Fibroblast of skin of left biceps (primary cell): Measurements from ENCODE around the gene PODXL.

Experiments used
- DNase-seq, 2 experiments: peaks; one replicate each; pipeline ENCODE4 v3.0.0-alpha.2; 2013; ENCODE audit warnings: low read depth in 2 of 2

Gene PODXL

GRCh38 chr7:131564640-131565039, 8.2 kb upstream of the PODXL start:
- DNase-seq, result no peak

- no peak for DNase-seq
Measured at GRCh38 chr7:131563918-131564317, 7.5 kb upstream of the PODXL start.

GRCh38 chr7:131562941-131563340, 6.5 kb upstream of the PODXL start:
- no peak for DNase-seq

GRCh38 chr7:131560061-131560460, 3.6 kb upstream of the PODXL start:
- no peak for DNase-seq

GRCh38 chr7:131557652-131558385, 1.4 kb upstream of the PODXL start:
- DNase-seq, result no peak

GRCh38 chr7:131556909-131557651, 652 bp upstream of the PODXL start:
- DNase-seq, result no peak

GRCh38 chr7:131555552-131556052, 826 bp downstream of the PODXL start:
- no peak for DNase-seq

- no peak for DNase-seq
Measured at GRCh38 chr7:131554880-131555516, 1.4 kb downstream of the PODXL start.

GRCh38 chr7:131553931-131554330, 2.5 kb downstream of the PODXL start:
- no peak for DNase-seq

GRCh38 chr7:131552053-131552452, 4.4 kb downstream of the PODXL start:
- no peak for DNase-seq

GRCh38 chr7:131550846-131551245, 5.6 kb downstream of the PODXL start:
- DNase-seq, result no peak

- no peak for DNase-seq
Measured at GRCh38 chr7:131548371-131548770, 8.1 kb downstream of the PODXL start.

GRCh38 chr7:131547589-131547988, 8.8 kb downstream of the PODXL start:
- no peak for DNase-seq

GRCh38 chr7:131546583-131547141, 9.8 kb downstream of the PODXL start:
- no peak for DNase-seq

GRCh38 chr7:131546126-131546525, 10.3 kb downstream of the PODXL start:
- DNase-seq, result no peak

- no peak for DNase-seq
Measured at GRCh38 chr7:131544449-131545301, 11.8 kb downstream of the PODXL start.

GRCh38 chr7:131544021-131544420, 12.4 kb downstream of the PODXL start:
- no peak for DNase-seq

GRCh38 chr7:131543298-131543697, 13.1 kb downstream of the PODXL start:
- DNase-seq, result no peak

- DNase-seq, result no peak
Measured at GRCh38 chr7:131540491-131541162, 15.8 kb downstream of the PODXL start.

- DNase-seq, result no peak
Measured at GRCh38 chr7:131538813-131539179, 17.6 kb downstream of the PODXL start.
